ENCODE results near the gene FCRL6.

The FCRL6 gene

GRCh38 chr1:159799446-159799985 is 2.6 kb upstream of the FCRL6 start:
- no peak for TF ChIP-seq CTCF (IDR thresholded peaks at IDR 0.05)

- no peak for TF ChIP-seq CTCF (IDR thresholded peaks at IDR 0.05)
Observed at GRCh38 chr1:159800177-159800930, 1.8 kb upstream of the FCRL6 start.

- no peak for TF ChIP-seq CTCF (IDR thresholded peaks at IDR 0.05)
Observed at GRCh38 chr1:159803956-159804689, 2.0 kb downstream of the FCRL6 start.

- TF ChIP-seq CTCF (IDR thresholded peaks at IDR 0.05): no peak
Observed at GRCh38 chr1:159804924-159805323, 2.8 kb downstream of the FCRL6 start.

GRCh38 chr1:159815926-159816325 is 13.8 kb downstream of the FCRL6 start:
- TF ChIP-seq CTCF (IDR thresholded peaks at IDR 0.05): no peak

GRCh38 chr1:159817276-159818041 is 15.3 kb downstream of the FCRL6 start:
- TF ChIP-seq CTCF (IDR thresholded peaks at IDR 0.05): no peak

- TF ChIP-seq CTCF (IDR thresholded peaks at IDR 0.05): no peak
Observed at GRCh38 chr1:159821171-159821867, 19.2 kb downstream of the FCRL6 start.

Data from LNCAP (cell line).